SIG-M5 treated with dmso at 0.1 percent for 504 hours (cell line): Measurements from ENCODE around the gene DNAJB6.

Source experiments
- DNase-seq: peaks from one replicate; lab custom pipeline; 2025; ENCODE audit not compliant: unreplicated experiment; lab: John Stamatoyannopoulos, UW

DNAJB6 gene

GRCh38 chr7:157462840-157463239 is 126.0 kb downstream of the DNAJB6 start:
- DNase-seq, result no peak

DNA sequence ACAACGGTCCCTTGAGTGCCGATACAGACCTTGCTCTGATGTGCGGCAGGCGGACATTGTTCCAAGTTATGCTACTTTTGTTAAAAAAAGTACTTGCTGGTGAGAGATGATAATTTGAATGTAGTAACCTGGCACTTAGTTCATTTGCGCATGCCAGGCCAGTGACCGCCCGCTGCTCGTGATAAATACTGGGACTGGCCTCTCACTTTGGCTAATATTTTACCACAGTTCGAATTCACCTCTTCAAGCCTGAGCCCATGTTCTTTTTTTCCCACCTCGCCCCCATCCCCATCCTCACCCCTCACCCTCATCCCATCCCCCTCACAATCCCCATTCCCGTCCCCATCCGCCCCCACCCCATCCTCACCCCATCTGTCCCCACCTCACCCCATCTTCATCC is 126.4 kb downstream of the DNAJB6 start:
- DNase-seq, result no peak

DNA sequence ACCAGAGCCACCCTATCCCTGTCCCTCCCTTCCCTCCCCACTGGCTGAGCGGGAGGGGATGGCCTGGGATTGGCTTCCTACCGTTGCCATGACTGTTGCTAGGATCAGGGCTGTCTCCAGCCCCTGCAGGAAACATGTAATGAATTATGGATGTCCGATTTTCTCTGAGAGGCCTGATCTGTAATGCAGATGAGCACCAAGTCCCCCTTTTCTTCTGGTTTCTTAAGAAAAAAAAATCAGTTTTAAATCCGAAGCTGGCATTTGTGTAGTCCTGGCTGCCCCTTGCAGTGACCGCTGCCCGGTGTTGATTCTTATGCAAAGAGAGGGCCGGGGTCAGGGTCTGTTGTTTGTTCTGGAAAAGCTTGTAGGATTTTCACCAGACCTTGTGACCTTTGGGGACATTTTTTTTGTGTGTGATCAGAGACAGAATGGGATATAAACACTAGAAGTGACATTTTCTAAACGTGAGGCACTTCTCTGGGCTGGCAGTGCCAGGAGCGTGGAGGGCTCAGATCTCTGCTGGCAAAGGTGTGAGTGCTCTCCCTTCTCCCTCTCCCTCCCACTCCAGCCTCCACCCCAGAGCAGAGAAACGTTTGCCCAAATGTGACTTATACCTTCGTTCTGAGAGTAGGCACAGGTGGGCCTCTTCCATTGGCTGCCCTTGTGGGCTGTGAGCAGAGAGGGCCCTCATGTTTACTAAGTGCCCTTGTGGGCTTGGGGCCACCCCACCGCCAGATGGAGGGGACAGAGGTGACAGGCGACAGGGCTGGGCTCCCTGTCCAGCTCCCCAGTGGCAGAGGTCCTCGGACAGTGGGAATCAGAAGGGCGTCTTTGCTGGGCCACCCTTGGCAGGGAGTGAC is 127.5 kb downstream of the DNAJB6 start:
- no peak for DNase-seq

GRCh38 chr7:157464971-157465886 is 128.4 kb downstream of the DNAJB6 start:
- DNase-seq, result no peak

GRCh38 chr7:157465891-157466866 is 129.4 kb downstream of the DNAJB6 start:
- no peak for DNase-seq

DNA sequence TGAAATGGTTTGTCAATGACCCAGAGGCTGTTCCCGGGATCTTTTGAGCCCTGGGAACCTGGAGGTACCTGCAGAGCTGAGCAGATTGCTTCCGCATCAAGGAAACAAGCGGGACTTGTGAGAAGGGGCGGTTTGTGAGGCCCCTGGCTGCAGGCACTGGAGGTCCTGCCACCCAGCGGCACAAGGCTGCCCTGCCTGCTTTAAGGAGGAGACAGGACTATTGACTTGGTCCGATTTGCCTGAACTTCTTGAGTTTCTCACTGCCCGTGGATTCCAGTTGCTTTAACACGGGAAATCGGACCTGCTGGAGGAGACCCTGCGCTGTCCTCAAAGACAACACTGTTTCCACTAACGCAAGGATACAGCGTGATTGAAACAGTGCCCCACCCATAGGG is 130.1 kb downstream of the DNAJB6 start:
- DNase-seq, result no peak
